C4-2B (cell line): Measurements from ENCODE around the gene EFCAB3.
"Not testable (repeated sequence)": the region's sequence is repeated elsewhere in the genome, so short reads cannot be mapped to it uniquely, and the experiment has no call there.

Experiments
- H3K27ac ChIP-seq: fragments of 450-650 bp; 2 replicates; pipeline ENCODE4 v1.5.1; 2017
- ZFX ChIP-seq: fragments of 450-650 bp; IDR thresholded peaks from 2 replicates; pipeline ENCODE4 v1.6.1; 2017
- TF ChIP-seq, protein P1 (sequence below): fragments of 450-650 bp; conservative IDR thresholded peaks from 2 replicates; pipeline ENCODE4 v1.5.1; 2017; ENCODE audit warnings: mild to moderate bottlenecking

Gene EFCAB3

DNA sequence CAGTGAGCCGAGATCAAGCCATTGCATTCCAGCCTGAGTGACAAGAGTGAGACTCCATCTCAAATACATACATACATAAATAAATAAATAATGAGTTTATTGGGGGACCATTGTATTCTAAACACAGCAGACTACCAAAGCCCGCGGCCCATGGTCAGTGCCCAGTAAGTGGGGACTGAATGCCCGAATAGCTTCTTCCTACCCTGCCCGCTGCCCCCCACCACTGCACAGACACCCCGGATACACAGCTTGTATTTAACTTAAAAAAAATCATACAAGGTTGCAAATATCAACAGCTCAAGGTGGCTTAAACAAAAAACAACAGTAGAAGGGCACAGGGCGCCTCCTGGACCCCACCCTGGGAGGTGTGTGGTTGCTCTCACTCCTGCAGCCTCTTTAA lies 75.7 kb downstream of the EFCAB3 start:
- no peak overlapping the region for H3K27ac ChIP-seq
- no peak for TF ChIP-seq ZFX
- TF ChIP-seq, protein P1, sequence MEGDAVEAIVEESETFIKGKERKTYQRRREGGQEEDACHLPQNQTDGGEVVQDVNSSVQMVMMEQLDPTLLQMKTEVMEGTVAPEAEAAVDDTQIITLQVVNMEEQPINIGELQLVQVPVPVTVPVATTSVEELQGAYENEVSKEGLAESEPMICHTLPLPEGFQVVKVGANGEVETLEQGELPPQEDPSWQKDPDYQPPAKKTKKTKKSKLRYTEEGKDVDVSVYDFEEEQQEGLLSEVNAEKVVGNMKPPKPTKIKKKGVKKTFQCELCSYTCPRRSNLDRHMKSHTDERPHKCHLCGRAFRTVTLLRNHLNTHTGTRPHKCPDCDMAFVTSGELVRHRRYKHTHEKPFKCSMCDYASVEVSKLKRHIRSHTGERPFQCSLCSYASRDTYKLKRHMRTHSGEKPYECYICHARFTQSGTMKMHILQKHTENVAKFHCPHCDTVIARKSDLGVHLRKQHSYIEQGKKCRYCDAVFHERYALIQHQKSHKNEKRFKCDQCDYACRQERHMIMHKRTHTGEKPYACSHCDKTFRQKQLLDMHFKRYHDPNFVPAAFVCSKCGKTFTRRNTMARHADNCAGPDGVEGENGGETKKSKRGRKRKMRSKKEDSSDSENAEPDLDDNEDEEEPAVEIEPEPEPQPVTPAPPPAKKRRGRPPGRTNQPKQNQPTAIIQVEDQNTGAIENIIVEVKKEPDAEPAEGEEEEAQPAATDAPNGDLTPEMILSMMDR = no peak

DNA sequence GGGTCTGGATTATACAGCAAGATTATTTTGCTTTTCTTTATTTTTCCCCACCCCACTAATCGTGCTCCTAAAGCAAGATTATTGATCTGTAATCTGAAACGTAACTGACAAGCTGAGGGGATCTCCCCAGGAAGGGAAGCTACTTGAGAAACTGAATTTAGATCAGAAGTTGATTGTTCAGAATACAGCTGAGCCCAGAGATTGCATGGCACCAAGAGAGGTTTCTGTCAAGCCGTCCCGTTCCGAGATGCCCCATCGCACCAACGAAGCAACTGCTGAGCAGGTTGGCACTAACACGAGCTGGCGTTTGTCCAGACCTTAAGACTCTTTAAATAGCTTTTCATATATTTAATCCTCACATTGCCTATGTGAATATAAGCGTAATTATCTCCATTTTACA lies 78.1 kb downstream of the EFCAB3 start:
- not testable (repeated sequence) for H3K27ac ChIP-seq

DNA sequence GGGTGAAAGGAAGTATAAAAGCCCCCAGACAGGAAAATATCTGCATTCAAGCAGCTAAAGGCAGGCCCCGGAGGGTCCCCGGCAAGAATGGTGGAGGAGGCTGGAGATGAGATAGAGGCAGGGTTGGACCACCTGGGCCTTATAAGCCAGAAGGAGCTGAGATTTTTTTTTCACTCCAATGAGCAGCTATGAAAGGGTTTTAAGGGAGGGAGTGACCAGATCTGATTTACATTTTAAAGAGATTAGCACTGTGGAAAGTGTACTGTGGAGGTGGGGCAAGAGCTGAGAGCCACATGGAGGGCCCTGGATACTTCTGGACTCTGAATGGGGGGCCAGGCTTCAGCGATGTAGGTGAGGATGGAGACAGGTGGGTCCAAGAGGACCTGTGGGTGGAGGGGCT lies 84.1 kb downstream of the EFCAB3 start:
- not testable (repeated sequence) for H3K27ac ChIP-seq

DNA sequence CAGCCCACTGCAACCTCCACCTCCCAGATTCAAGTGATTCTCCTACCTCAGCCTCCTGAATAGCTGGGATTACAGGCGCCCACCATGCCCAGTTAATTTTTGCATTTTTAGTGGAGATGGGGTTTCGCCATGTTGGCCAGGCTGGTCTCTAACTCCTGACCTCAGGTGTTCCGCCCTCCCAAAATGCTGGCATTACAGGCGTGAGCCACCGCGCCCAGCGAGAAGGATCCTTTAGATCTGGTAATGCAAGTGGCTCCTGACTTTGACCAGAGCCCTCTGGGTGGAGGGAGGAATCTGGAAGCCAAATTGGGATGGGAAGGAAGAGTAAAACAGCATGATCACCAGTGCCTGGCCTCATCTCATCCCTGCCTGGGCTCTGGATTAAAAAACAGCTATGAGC lies 84.9 kb downstream of the EFCAB3 start:
- H3K27ac ChIP-seq = not testable (repeated sequence)
